ENCODE results near the gene COL1A2.
A peak's percentile ranks its signal among the peaks of the same experiment; 100 is the strongest.

Gene COL1A2

DNA sequence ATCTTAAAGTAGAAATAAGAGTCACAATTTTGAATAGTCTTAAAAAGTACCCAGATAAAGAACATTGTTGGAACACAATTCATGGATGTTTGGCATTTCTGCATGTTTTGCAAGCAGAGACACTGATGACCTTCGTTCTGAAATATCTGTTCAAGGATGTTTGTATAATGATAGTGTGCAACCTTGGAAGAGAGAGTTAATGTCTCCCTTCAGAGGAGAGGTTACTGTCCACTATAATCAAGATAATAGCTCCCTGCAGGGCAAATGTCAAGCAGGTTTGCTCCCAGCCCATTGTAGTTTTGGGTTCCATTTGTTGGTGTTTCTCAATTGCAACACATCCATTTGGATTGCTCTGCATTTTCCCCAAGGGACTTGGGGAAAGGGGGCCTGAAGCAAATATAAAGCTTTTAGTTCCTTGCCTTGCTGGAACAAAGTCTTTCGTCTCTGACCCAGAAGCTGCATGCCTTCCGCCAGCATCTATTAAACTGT is 45.2 kb downstream of the COL1A2 start:
- DNase-seq, result no peak

DNA sequence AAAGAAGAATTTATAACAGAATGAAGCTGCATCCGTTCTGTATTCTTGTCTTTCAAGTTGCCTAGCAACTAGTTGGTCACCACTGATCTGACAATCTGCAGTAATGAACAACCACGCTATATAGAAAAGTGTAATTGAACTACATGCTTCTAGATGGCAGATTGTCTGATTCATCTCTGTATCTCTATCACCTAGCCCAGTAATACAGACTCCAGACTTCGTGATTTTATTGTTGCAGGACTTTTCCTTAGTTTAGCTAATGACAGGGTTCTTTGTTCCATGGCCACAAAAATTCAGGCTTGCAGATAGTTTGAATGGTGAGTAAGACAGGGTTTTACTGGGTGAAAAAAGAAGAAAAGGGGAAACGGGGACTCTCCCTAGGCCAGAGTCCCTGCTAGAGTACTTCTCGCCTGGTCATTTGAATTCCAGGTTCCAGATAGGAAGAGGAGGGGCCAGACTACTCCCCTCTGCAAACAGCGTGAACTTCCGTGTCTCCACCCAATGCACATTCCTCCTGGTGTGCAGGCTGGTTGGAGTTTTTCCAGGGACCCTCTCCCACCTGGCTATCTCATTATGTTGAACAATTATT is 45.9 kb downstream of the COL1A2 start:
- DNase-seq, result no peak

DNA sequence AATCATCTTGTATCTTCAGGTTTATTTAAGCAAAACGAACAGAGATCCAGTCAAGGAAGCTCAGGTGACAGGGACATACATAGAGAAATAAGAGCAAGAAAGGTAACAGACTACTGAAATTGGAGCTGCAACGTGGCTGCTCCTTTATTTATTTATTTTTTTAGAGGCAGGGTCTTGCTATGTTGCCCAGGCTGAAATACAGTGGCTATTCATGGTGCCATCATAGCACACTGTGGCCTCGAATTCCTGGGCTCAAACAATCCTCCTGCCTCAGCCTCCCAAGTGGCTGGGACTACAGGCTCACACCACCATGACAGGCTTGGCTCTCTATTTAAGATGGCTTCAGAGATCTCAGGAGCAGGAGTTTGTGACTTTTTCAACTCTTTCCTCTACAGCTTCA is 46.4 kb downstream of the COL1A2 start:
- DNase-seq, result no peak

DNA sequence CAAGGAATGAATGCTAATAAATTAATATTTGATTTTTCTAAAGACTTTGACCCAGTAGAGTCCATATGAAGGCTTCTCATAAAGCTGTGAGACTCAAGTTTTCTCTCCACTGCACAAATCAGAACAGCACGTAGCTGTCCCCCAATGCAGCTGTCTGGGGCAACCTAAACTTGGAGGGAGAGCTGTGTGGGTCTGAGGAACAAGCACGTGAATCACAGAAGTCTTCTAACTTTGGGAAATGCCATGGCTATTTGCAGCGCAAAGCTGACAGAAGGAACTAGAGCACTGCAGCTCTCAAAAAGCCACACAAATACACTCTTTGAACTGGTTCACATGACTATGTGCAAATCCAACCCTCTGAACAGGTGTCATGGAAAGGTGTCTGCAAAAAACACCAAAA is 47.9 kb downstream of the COL1A2 start:
- no peak for DNase-seq

DNA sequence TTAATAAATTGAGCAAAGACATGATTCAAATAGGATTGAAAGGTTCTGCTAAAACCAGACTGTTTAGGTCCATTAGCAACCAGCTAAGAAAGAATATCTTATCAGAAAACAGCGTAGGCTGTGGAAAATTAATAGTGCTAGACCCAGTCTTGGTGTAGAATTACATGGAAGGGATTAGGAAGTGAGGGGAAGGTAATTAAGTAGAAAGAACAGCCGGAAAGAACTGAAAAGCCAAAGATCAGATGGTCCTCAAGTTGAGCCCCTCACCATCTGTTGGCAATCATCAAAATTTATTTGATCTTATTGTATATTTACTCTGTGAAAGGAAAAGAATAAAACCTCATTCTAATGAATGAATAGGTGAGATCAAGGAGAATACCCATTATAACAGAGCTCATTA is 50.1 kb downstream of the COL1A2 start:
- no peak for DNase-seq

DNA sequence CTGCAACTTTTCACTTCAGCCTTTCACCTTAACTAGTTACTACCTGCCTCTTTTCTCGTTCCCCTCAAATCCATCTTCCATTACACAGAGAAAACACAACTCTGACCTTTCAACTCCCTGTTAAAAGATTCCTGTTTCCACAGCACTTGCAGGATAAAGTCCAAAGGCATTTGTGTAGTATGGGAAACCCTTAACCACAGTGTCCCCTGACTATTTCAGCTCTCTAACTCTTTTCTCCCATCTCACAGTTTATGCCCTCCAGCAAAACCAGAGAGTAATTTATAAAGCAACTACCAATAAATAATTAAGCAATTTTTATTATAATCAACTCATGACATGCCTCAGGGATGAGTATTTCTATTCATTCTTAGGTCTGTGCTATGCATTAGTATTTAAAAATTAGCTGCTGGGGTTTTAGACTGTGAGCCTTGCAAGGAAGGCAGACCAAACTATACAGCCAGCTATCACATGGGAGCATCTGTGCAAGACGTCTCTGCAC is 51.0 kb downstream of the COL1A2 start:
- no peak for DNase-seq

DNA sequence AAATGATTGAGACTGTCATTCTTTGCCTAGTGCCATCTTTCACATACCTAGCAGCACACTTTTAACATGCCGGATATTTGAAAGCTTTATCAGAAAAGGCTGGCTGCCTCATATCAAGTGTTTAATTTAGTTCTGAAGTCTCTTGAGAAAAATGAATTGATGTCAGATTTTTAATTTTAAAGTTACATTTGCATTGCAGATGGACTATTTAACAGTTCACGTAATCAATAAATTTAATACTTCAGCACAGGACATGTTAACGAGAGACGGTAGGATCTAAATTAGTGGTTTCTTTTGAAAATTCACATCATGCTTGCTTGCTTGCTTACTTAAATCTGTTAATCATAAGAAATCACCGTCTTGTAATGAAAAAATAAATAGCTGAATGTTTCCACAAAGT is 51.6 kb downstream of the COL1A2 start:
- DNase-seq, result no peak

DNA sequence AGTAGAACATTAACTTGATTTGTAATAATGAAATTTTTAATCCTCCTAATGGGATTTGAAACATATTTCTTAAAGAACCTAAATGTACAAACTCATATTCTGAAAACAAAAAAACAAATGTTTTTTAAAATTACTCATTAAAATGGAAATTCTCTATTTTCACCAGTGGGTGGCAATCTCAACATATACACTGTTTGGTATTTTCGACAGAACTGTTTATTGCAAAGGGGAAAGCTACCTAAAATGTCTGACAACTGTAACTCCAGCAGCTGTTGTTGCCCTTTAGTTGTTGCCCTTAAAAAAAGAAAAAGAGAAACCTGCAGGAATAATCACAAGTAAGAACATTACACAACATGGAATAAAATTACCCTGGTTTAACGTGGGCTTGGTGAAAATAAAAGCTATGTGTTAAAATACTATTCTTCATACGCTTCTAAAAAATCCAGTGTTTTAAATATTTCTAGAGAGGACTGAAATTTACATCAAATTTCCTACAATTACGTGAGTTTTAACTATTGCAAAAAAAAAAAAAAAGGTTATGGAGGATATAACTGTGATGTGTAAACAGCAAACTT is 54.5 kb downstream of the COL1A2 start:
- DNase-seq, result no peak

DNA sequence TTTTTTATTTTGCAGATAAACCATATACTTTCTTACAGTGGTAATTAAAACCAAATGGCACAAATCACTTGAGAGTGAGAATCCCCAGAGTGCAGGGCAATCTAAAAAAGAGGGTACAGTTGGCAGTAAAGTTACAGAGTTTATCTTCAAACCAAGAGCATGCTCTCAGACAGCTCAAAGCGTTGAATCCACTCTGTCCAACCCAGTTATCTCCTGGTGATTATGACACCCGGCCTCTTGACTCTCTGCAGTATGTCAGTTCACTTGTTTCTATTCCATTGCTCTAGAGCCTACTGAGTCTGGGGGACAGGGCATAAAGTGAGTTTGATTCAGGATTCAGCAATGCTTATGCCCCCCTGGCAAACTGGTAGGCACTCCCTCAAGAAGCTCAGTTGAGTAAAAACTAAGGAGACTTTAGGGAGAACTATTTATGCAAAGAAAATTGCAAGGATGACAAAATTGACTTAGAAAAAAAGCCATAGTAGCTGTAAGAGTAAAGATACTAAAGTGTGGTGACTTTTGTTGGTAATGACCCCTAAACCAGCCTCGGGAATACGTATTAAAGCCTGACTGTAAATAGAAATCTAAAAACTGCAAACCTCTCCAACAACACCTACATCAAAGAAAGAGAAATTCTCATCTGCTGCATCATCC is 55.5 kb downstream of the COL1A2 start:
- DNase-seq, result no peak

DNA sequence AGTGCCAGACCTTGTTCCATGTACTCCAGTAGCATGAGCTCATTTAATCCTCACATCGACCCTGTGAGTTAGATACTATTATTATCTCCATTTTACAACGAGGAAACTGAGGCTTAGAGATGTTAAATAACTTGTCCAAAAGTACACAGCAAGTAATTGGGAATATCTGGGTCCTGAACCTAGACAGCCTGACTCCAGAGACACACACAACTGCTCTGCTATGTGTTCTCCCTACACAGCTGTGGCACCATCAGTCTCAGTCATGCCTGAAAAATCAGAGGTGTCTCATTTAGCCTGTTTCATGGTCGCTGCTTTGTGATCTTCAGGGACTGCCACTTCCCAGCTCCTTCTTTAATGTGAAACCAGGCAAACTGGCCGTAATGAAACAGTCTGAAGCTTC is 56.5 kb downstream of the COL1A2 start:
- no peak for DNase-seq

DNA sequence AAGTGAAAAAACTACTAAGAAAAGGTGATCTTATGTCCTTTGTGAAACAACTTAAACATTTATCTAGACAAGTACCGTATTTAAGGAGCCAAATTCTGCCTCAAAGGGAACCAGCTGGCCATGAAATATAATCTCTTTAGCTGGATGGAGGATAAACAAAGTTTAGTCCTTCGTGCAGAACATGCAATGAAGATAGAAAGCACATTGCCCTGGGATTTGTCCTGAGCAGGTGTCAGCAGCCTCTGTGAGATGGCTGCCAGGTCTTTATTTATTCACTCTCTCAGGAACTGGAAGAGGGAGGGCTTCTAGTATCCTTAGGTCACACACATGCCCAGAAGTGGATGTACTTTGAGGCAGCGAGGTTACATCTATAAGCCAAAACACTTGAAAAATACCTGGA is 57.5 kb downstream of the COL1A2 start:
- peak; percentile 75 for DNase-seq

DNA sequence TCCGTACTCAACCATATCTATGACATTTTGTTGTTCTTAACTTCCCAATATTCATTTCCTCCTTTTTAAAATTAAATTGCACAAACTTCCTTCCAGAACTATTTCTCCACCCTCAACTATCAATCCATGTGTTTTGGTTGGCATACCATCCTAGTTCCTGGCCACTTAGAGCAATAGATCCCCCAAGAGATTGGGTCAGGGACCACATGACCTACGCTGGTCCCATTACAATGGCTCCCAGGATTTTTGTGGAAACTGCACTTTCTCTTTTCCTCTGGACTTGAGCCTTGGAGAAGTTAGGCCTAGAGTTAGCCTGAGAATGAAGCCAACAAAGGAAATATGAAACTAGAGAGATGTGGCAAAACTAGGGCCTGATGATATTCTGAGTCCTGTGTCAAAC is 59.2 kb downstream of the COL1A2 start:
- no peak for DNase-seq

DNA sequence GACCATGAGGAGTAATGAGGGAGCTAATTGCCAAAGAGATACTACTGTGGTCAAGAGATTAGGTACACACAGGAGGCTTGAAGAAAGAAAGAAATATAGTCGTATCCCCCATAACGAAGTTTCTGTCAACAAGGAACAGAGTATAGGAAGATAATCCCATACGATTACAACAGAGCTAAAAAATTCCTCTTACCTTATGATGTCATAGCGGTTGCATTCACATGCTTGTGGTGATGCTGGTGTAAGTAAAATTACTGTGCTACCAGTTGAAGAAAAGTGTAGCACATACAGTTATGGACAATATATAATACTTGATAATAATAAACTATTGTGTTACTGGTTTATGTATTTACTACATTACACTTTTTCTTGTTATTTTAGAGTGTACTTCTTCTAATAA is 63.3 kb downstream of the COL1A2 start:
- no peak for DNase-seq

DNA sequence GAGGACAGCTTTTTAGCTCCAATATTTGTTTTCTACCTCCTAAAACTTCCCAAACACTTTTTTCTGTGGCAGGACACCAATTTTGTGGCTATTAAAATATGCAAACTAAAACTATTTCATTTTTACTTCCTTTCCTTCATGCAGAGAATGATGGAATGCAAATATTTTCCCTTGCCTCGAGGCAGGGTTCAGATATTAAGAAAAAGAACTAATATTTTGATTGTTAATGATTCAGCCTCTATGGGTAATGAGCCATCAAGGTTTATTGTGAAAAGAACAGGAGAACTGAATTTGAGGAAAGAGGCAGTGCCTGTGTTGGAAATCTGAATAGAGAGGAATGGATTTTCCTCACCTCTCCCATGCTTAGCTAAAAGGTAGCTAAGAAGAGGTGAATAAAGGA is 71.8 kb downstream of the COL1A2 start:
- no peak for DNase-seq

DNA sequence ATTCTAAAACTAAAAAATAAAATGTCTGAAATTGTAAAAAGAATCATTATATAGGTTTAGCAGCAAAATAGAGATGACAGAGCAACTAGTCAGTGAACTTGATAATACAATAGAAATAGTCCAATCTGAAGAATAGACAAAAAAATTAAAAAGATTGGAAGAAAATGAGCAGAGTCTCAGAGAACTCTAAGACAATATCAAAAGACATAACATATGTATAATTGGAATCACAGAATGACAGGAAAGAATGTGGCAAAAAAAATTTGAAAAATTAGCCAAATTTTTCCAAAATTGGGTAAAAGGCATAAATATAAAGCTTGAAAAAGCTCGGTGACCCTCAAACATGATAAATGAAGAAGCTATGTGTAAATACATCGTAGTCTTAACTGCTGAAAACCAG is 76.9 kb downstream of the COL1A2 start:
- DNase-seq, result no peak

DNA sequence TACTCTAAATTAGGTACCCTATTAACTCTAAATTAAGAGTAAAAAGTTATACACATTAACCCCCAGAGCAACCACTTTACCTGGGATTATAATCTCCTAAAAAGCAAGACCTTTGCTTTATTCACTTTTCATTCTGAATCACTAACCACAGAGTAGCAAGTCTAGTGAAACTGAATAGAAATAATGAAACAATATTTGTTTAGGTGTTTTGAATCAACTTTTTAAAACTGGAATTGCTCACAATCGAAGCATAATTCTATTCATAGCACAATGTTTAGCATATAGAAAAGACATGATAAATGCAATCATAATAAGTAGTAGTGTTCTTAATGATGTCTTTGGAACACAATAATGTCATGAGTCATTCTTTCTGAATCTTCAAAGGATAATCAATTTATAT is 77.9 kb downstream of the COL1A2 start:
- DNase-seq, result no peak

DNA sequence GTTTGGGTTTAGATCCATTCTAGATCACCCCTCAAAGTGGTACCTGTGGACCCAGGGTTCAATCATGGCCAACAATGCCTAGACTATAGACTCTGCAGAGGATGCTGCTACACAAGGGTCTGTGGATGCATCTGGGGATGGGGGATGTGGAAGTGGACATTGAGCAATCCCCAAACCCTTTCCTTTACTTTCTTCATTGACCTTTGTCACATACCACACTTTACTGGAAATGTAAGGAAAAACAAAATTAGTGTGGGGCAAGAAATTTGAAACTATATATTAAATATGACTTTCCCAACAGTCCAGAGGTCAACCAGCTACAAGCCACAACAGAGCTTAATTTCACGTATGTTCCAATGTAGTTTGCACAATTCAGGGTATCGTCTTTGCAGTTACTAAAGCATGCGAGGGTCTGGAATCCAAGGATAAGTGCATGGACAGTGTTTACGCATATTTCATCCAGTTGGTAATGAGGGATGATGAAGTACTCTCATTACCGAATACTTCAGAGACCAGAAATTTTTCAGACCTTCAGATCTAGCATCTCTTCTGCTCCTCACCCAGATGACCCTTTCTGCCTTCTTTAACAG is 81.7 kb downstream of the COL1A2 start:
- DNase-seq, result no peak

DNA sequence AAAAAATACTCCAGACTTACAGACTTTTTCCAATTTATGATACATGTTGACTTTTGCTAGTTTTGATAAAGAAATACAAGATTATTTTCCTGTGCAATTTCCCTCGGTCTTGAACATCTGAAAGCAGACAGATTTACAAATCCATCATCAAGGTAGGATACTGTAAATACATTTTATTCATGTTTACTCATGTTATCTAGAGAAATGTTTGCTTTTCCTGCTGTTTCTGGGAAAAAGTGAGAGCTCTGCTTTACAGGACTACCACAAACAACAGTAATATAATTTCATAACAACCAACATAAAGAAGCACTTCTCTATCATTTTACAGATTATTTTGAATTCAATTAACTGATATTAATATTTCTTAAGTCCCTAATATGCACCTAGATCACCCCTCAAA is 83.2 kb downstream of the COL1A2 start:
- no peak for DNase-seq

DNA sequence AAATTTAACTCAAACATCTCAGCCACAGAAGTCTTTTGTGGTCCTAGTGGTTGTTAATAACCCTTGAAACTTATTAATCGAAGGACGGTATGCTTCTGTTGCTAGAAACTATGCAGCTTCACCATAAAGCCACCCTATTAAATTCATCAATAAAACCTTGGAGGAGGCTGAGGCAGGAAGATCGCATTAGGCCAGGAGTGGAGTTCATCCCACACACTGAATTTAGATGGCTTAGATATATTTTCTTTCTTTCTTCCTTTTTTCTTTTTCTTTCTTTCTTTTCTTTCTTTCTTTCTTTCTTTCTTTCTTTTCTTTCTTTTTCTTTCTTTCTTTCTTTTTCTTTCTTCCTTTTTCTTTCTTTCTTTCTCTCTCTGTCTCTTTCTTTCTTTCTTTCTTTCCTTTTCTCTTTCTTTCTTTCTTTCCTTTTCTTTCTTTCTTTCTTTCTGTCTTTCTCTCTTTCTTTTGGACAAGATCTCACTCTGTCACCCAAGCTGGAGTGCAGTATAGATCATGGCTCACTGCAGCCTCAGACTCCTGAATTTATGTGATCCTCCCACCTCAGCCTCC is 84.0 kb downstream of the COL1A2 start:
- DNase-seq, result no peak
